HepG2 (cell line): ENCODE results near the gene FGD4. TPM values are rescaled to one million over a fixed set of nuclear protein-coding genes. Genes with fewer than 3 reads are reported as not detected.

Experiments used
- ATAC-seq: fragments of 200-7000 bp; cut with Tn5 transposase; 3 replicates; pipeline ENCODE4 v1.9.1; 2020; ENCODE audit warnings: mild to moderate bottlenecking, moderate library complexity
- BruUV-seq: library from RNA; stranded (reverse); fragments of 400-500 nt; replicated peaks from 2 replicates; lab custom pipeline; 2021; lab: Mats Ljungman, UMichigan
- CTCF ChIA-PET: fragments of 300-600 bp; formaldehyde crosslinking; extraction: SDS; loops from one replicate; lab custom pipeline; 2021; ENCODE audit warnings: low total read pairs, inconsistent platforms, low intra/inter-chr PET ratio; lab: Yijun Ruan, JAX
- POLR2A ChIA-PET: fragments of 350-600 bp; sonication (Branson Sonifier 250); formaldehyde crosslinking; loops from one replicate; lab custom pipeline; 2020; ENCODE audit warnings: antibody characterized with exemption, inconsistent platforms; lab: Yijun Ruan, JAX
- DNase-seq: peaks from one replicate; pipeline ENCODE4 v3.0.0-alpha.2; 2015; ENCODE audit warnings: low spot score
- FAIRE-seq: peaks from 3 replicates; lab custom pipeline; 2011; peaks lifted over from hg19 to GRCh38; lab: Jason Lieb, UNC
- H2AFZ ChIP-seq: one replicate; pipeline ENCODE4 v1.6.1; 2011; ENCODE audit warnings: low read length, inconsistent platforms
- H3K27ac ChIP-seq: fragments of 300-600 bp; 3 replicates; pipeline ENCODE4 v1.8.0; 2011; ENCODE audit warnings: mixed run types, mild to moderate bottlenecking, mixed read lengths, low read length, inconsistent platforms; ENCODE audit not compliant: insufficient read depth; ENCODE audit errors: extremely low read length
- H3K27me3 ChIP-seq, 2 experiments: fragments of 200-600 bp in 1 of 2; 2 replicates in 1 of 2; 3 replicates in 1 of 2; pipeline versions ENCODE4 v1.6.0 to v1.8.0; 2011; ENCODE audit warnings: low read length in 2 of 2, mild to moderate bottlenecking in 2 of 2, moderate library complexity in 2 of 2, inconsistent platforms in 1 of 2; ENCODE audit not compliant: insufficient read depth in 2 of 2, control insufficient read depth in 1 of 2
- H3K36me3 ChIP-seq, 2 experiments: fragments of 200-600 bp in 1 of 2; replicated peaks in 1 of 2; 2 replicates in 1 of 2; 3 replicates in 1 of 2; pipeline versions ENCODE4 v1.5.1 to v1.8.0; 2011; ENCODE audit warnings: low read length in 2 of 2, inconsistent platforms in 1 of 2; ENCODE audit not compliant: insufficient read depth in 2 of 2, control insufficient read depth in 1 of 2
- H3K4me1 ChIP-seq: 2 replicates; pipeline ENCODE4 v1.5.1; 2012; ENCODE audit warnings: low read length, inconsistent platforms; ENCODE audit not compliant: insufficient read depth
- H3K4me2 ChIP-seq: 2 replicates; pipeline ENCODE4 v1.6.0; 2011; ENCODE audit warnings: low read depth, low read length, inconsistent platforms
- H3K4me3 ChIP-seq, 3 experiments: fragments of 200-600 bp in 1 of 3; sonication (generic), shearing (Covaris generic) in 1 of 3; replicated peaks in 1 of 3; 2 replicates each; pipeline ENCODE4 v1.5.1; 2011 to 2016; ENCODE audit warnings: low read length in 3 of 3, inconsistent platforms in 2 of 3, low read depth in 2 of 3, mild to moderate bottlenecking in 2 of 3, control low read depth in 1 of 3, mixed read lengths in 1 of 3; ENCODE audit not compliant: insufficient read depth in 1 of 3
- H3K79me2 ChIP-seq: one replicate; pipeline ENCODE4 v1.6.1; 2011; ENCODE audit warnings: low read length, inconsistent platforms; ENCODE audit not compliant: insufficient read depth
- H3K9ac ChIP-seq: 2 replicates; pipeline ENCODE4 v1.6.0; 2011; ENCODE audit warnings: mild to moderate bottlenecking, low read depth, low read length, inconsistent platforms; ENCODE audit not compliant: insufficient read depth
- H3K9me3 ChIP-seq: 2 replicates; pipeline ENCODE4 v1.5.1; 2012; ENCODE audit warnings: mild to moderate bottlenecking, low read length
- H4K20me1 ChIP-seq: 2 replicates; pipeline ENCODE4 v1.6.0; 2011; ENCODE audit warnings: inconsistent platforms, mild to moderate bottlenecking, low read length, moderate library complexity; ENCODE audit not compliant: insufficient read depth
- ARID3A ChIP-seq: IDR thresholded peaks from 2 replicates; pipeline ENCODE4 v1.6.1; 2012; ENCODE audit warnings: low read depth, low read length, improper control_type of control experiment
- CREB1 ChIP-seq, 2 experiments: fragments of 450-650 bp in 1 of 2; IDR thresholded peaks; 2 replicates each; pipeline ENCODE4 v1.6.1; 2016 to 2017; ENCODE audit warnings: control low read depth in 1 of 2, mild to moderate bottlenecking in 1 of 2, missing compliant biosample characterization in 1 of 2, missing genetic modification characterization in 1 of 2
- GLI4 ChIP-seq: sonication (generic); formaldehyde crosslinking; IDR thresholded peaks from 2 replicates; pipeline ENCODE4 v1.5.1; 2020; ENCODE audit warnings: missing genetic modification reagents, mild to moderate bottlenecking, moderate library complexity, borderline replicate concordance
- REST ChIP-seq, 2 experiments: IDR thresholded peaks; 2 replicates each; pipeline ENCODE4 v1.6.1; 2011 to 2012; ENCODE audit warnings: low read length in 2 of 2, borderline replicate concordance in 1 of 2, low read depth in 1 of 2, mild to moderate bottlenecking in 1 of 2, moderate library complexity in 1 of 2
- TCF7 ChIP-seq: sonication (generic); IDR thresholded peaks from 2 replicates; pipeline ENCODE4 v1.6.1; 2016; ENCODE audit warnings: antibody characterized with exemption, low read depth
- ZFP62 ChIP-seq: sonication (generic); formaldehyde crosslinking; IDR thresholded peaks from 2 replicates; pipeline ENCODE4 v1.4.0; 2020; ENCODE audit warnings: missing genetic modification reagents
- ZFX ChIP-seq: sonication (generic); formaldehyde crosslinking; IDR thresholded peaks from 2 replicates; pipeline ENCODE4 v1.4.0; 2020; ENCODE audit warnings: mild to moderate bottlenecking, low read depth, missing genetic modification reagents, moderate library complexity
- ZNF121 ChIP-seq: sonication (generic); formaldehyde crosslinking; IDR thresholded peaks from 2 replicates; pipeline ENCODE4 v1.5.0; 2020; ENCODE audit warnings: mild to moderate bottlenecking, missing genetic modification reagents
- ZNF562 ChIP-seq: sonication (generic); formaldehyde crosslinking; IDR thresholded peaks from 2 replicates; pipeline ENCODE4 v1.8.0; 2022; ENCODE audit warnings: missing genetic modification reagents, borderline replicate concordance
- ZNF724P ChIP-seq: sonication (generic); formaldehyde crosslinking; IDR thresholded peaks from 2 replicates; pipeline ENCODE4 v1.8.0; 2022; ENCODE audit warnings: missing genetic modification reagents, borderline replicate concordance
- ZSCAN9 ChIP-seq: IDR thresholded peaks from 2 replicates; pipeline ENCODE4 v1.6.1; 2016; ENCODE audit warnings: borderline replicate concordance
- WGBS: methylation state at CpG from one replicate; pipeline ENCODE4 v1.1.6; 2017; ENCODE audit warnings: low lambda C conversion rate; 5-methylcytosine and 5-hydroxymethylcytosine counted together
- in situ Hi-C: cut with HindIII; loops from 2 replicates; pipeline ENCODE4 v1.10.0; 2017; ENCODE audit warnings: low pct_unique_long_range_greater_than_20kb; ENCODE audit not compliant: extremely low pct_ligation_motif_present
- intact Hi-C: fragments of 100-400 bp; cut with micrococcal nuclease; formaldehyde crosslinking; loops from one replicate; pipeline ENCODE4 v1.10.0; 2022; ENCODE audit not compliant: unreplicated experiment
- polyA plus RNA-seq, 8 experiments: library from polyadenylated mRNA; depleted of rRNA in 3 of 8; stranded (reverse) in 7 of 8; unstranded in 1 of 8; fragments of >200 nt; fragmentation: Illumina TruSeq in 4 of 8; extraction: Trizol in 4 of 8; gene quantifications; 2 replicates each; pipeline versions ENCODE4 v1.2.1 to v1.2.3, GENCODE V29; 2011 to 2016; ENCODE audit warnings: low read depth in 4 of 8, missing spikeins in 1 of 8, mixed read lengths in 1 of 8; ENCODE audit not compliant: insufficient read depth in 1 of 8
- total RNA-seq, 5 experiments: library from RNA; depleted of rRNA; stranded (reverse); fragments of >200 nt; fragmentation: Illumina TruSeq; extraction: Trizol; gene quantifications; 2 replicates each; pipeline ENCODE4 v1.2.3, GENCODE V29; 2016; ENCODE audit warnings: low read depth in 1 of 5

The FGD4 gene
- total and polyA plus RNA-seq, 2 of the 13 experiments (the other 11 are each of a cell fraction or from before 2014, with no cell fraction given): 4.6 to 6.6 TPM

GRCh38 chr12:32450363-32450762 is 51.0 kb downstream of the FGD4 start:
- in situ Hi-C loops (no loop called here), intact Hi-C loops (no loop called here)
- Histone ChIP-seq H3K4me2 (no peak overlapping the region), H2AFZ (no peak overlapping the region), H3K4me3 (no peak overlapping the region), H3K27ac (no peak overlapping the region), H3K36me3 (no peaks in the 10 kb centered on the region), H3K9me3 (no peaks in the 10 kb centered on the region), H3K4me1 (peaks cover 18% of the 10 kb centered on the region), H3K79me2 (no peaks in the 10 kb centered on the region), H3K9ac (no peak overlapping the region), H4K20me1 (no peaks in the 10 kb centered on the region), H3K27me3 (no peaks in the 10 kb centered on the region)
- POLR2A ChIA-PET: no interaction called here
- WGBS: 92% methylated on average over 2 of the region's 2 CpGs
- DNase-seq: no peak
- ATAC-seq: no peak
- CTCF ChIA-PET: no interaction called here
- TF ChIP-seq ZNF724P (CRISPR knock-in tag): no peak
- TF ChIP-seq REST (IDR thresholded peaks at IDR 0.05; ENCODE audit: borderline replicate concordance in 1 of 2, low read depth in 1 of 2, low read length in 2 of 2): no peak
- no peak for TF ChIP-seq ZFX (CRISPR knock-in tag)
- TF ChIP-seq ZNF121 (CRISPR knock-in tag): no peak
- FAIRE-seq: no peak
- BruUV-seq: no TSS peak

GRCh38 chr12:32450768-32451167 is 51.4 kb downstream of the FGD4 start:
- in situ Hi-C loops: no loop called here
- ATAC-seq: no peak
- H2AFZ ChIP-seq: no peak overlapping the region
- no peak for TF ChIP-seq GLI4 (CRISPR knock-in tag)
- TF ChIP-seq ZFP62 (CRISPR knock-in tag): no peak
- TF ChIP-seq TCF7: no peak
- no peak for TF ChIP-seq CREB1 (IDR thresholded peaks at IDR 0.05)
- no peak for TF ChIP-seq CREB1 (CRISPR knock-in tag; IDR thresholded peaks at IDR 0.05)
- no peak for TF ChIP-seq ZSCAN9 (CRISPR knock-in tag)
- TF ChIP-seq ARID3A: no peak
- no peak for TF ChIP-seq ZNF562 (CRISPR knock-in tag)

More at GRCh38 chr12:32450768-32451167, 51.4 kb downstream of the FGD4 start:
- FAIRE-seq (no peak), DNase-seq (no peak)
- no peak overlapping the region for H3K4me3 ChIP-seq
- H3K27ac ChIP-seq: no peak overlapping the region
- H3K4me2 ChIP-seq: no peak overlapping the region
- H3K36me3 ChIP-seq: no peaks in the 10 kb centered on the region
- H3K9ac ChIP-seq: no peak overlapping the region
- 83% methylated on average over 1 of the region's 1 CpG for WGBS
- intact Hi-C loops: no loop called here
- H3K4me1 ChIP-seq: peaks cover 16% of the 10 kb centered on the region
- BruUV-seq: no TSS peak
- POLR2A ChIA-PET: no interaction called here
- CTCF ChIA-PET: no interaction called here
- H3K79me2 ChIP-seq: no peaks in the 10 kb centered on the region
- no peaks in the 10 kb centered on the region for H3K9me3 ChIP-seq
- no peaks in the 10 kb centered on the region for H3K27me3 ChIP-seq
- H4K20me1 ChIP-seq: no peaks in the 10 kb centered on the region
